ENCODE results near the gene PAK2.

DNA sequence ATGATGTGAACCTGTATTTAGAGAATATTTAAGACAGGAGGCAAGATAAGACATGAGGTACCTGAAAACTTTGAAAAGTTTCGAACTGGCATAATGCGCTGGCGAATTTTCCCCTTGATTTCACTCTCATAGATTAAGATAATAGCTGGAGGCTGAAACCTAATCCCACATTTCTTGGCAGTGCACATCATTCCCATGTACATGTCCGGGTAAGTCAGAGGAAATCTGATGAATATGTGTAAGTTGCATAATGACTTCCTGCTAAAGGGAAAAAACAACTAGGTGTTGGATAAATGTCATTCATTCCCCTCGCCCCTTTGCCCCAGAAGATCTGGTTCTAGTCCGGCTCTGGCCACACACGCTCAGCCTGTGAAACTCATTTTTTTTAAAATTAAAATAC, 31.2 kb upstream of the PAK2 start:
- TF ChIP-seq TBP (optimal IDR thresholded peaks at IDR 0.05; ENCODE audit: low read depth, low read length): no peak
- TF ChIP-seq ZNF217 (CRISPR knock-in tag; IDR thresholded peaks at IDR 0.05): no peak
- no peak for TF ChIP-seq SMARCC2 (IDR thresholded peaks at IDR 0.05; ENCODE audit: low read depth)
- TF ChIP-seq PRMT5 (CRISPR knock-in tag; IDR thresholded peaks at IDR 0.05): no peak
- TF ChIP-seq HNRNPUL1 (IDR thresholded peaks at IDR 0.05; ENCODE audit: low read length): no peak
- TF ChIP-seq TEAD2 (tag; IDR thresholded peaks at IDR 0.05): no peak
- TF ChIP-seq, protein P1, sequence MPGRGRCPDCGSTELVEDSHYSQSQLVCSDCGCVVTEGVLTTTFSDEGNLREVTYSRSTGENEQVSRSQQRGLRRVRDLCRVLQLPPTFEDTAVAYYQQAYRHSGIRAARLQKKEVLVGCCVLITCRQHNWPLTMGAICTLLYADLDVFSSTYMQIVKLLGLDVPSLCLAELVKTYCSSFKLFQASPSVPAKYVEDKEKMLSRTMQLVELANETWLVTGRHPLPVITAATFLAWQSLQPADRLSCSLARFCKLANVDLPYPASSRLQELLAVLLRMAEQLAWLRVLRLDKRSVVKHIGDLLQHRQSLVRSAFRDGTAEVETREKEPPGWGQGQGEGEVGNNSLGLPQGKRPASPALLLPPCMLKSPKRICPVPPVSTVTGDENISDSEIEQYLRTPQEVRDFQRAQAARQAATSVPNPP (IDR thresholded peaks at IDR 0.05; ENCODE audit: borderline replicate concordance, insufficient read depth, insufficient read length): no peak
